Activated naive CD8-positive, alpha-beta T cell treated with anti-CD3 and anti-CD28 coated beads, Interleukin-2, amount 10 ng/mL, durations not matched to agents 7 days and 5 days (primary cell): Measurements from ENCODE around the gene SERPINA10. TPM values are rescaled to one million over a fixed set of nuclear protein-coding genes. Genes with fewer than 3 reads are reported as not detected.

Experiments
- ATAC-seq: fragments of 150-1000 bp; cut with Tn5 transposase; one replicate; pipeline ENCODE4 v1.10.0; 2021; ENCODE audit warnings: low read depth, moderate library complexity
- POLR2A ChIA-PET: fragments of 350-600 bp; sonication (Branson Sonifier 250); formaldehyde crosslinking; loops from one replicate; lab custom pipeline; 2021; ENCODE audit warnings: antibody characterized with exemption; lab: Charles Lee
- DNase-seq: peaks from one replicate; pipeline ENCODE4 v3.0.0; 2021
- H3K27ac Mint-ChIP-seq: one replicate; pipeline ENCODE4 v1.8.0; 2022; ENCODE audit warnings: mild to moderate bottlenecking, mixed read lengths
- H3K27me3 Mint-ChIP-seq: one replicate; pipeline ENCODE4 v1.8.0; 2022; ENCODE audit warnings: mild to moderate bottlenecking, moderate library complexity, mixed read lengths
- H3K36me3 Mint-ChIP-seq: one replicate; pipeline ENCODE4 v1.8.0; 2021; ENCODE audit warnings: mild to moderate bottlenecking, mixed read lengths
- H3K4me1 Mint-ChIP-seq: one replicate; pipeline ENCODE4 v1.8.0; 2021; ENCODE audit warnings: mixed read lengths
- H3K4me3 Mint-ChIP-seq: one replicate; pipeline ENCODE4 v1.8.0; 2022; ENCODE audit warnings: mild to moderate bottlenecking, moderate library complexity, mixed read lengths
- H3K9me3 Mint-ChIP-seq: one replicate; pipeline ENCODE4 v1.8.0; 2021; ENCODE audit warnings: mixed read lengths
- total RNA-seq, 2 experiments: library from RNA; stranded (reverse); gene quantifications; one replicate each; pipeline ENCODE4 v1.2.3, GENCODE V29; 2021

SERPINA10 gene
- total RNA-seq, 2 experiments from 2014 or later = not detected

GRCh38 chr14:94322648-94323570 is 29.8 kb upstream of the SERPINA10 start, which contains the start of gene SERPINA6:
Gene SERPINA6 (minus strand): TSS chr14:94323336. CDS start chr14:94314648, 8,688 bp downstream.
- no peaks in the 10 kb centered on the region for H3K36me3 Mint-ChIP-seq
- H3K4me1 Mint-ChIP-seq = no peaks in the 10 kb centered on the region
- H3K9me3 Mint-ChIP-seq = no peaks in the 10 kb centered on the region
- H3K27ac Mint-ChIP-seq = no peak within 1 kb of the TSS
- H3K27me3 Mint-ChIP-seq = peaks cover 9% of the 10 kb centered on the region
- DNase-seq = no peak
- ATAC-seq = no peak
- no peak within 1 kb of the TSS for H3K4me3 Mint-ChIP-seq
- POLR2A ChIA-PET = no interaction called here

- Mint-ChIP-seq H3K9me3 (no peaks in the 10 kb centered on the region), H3K27ac (no peak overlapping the region), H3K36me3 (no peaks in the 10 kb centered on the region), H3K4me3 (no peak overlapping the region), H3K4me1 (no peaks in the 10 kb centered on the region), H3K27me3 (peaks cover 10% of the 10 kb centered on the region)
- ATAC-seq = no peak
- DNase-seq = no peak
- POLR2A ChIA-PET = no interaction called here
Measured at GRCh38 chr14:94321421-94322271, 28.6 kb upstream of the SERPINA10 start.

GRCh38 chr14:94320243-94320642 is 27.2 kb upstream of the SERPINA10 start:
- no peak overlapping the region for H3K27ac Mint-ChIP-seq
- POLR2A ChIA-PET = no interaction called here
- H3K36me3 Mint-ChIP-seq = no peaks in the 10 kb centered on the region
- DNase-seq (no peak), ATAC-seq (no peak)
- H3K4me1 Mint-ChIP-seq = no peaks in the 10 kb centered on the region
- peaks cover 10% of the 10 kb centered on the region for H3K27me3 Mint-ChIP-seq
- no peaks in the 10 kb centered on the region for H3K9me3 Mint-ChIP-seq
- no peak overlapping the region for H3K4me3 Mint-ChIP-seq

- peaks cover 8% of the 10 kb centered on the region for H3K27me3 Mint-ChIP-seq
- no peak overlapping the region for H3K4me3 Mint-ChIP-seq
- no peak overlapping the region for H3K27ac Mint-ChIP-seq
- H3K9me3 Mint-ChIP-seq = no peaks in the 10 kb centered on the region
- H3K36me3 Mint-ChIP-seq = no peaks in the 10 kb centered on the region
- no peaks in the 10 kb centered on the region for H3K4me1 Mint-ChIP-seq
- POLR2A ChIA-PET = no interaction called here
- DNase-seq (no peak), ATAC-seq (no peak)
Measured at GRCh38 chr14:94317259-94317658, 24.2 kb upstream of the SERPINA10 start.

- Mint-ChIP-seq H3K4me1 (no peaks in the 10 kb centered on the region), H3K27me3 (peaks cover 8% of the 10 kb centered on the region), H3K4me3 (no peak overlapping the region), H3K27ac (no peak overlapping the region), H3K36me3 (no peaks in the 10 kb centered on the region), H3K9me3 (no peaks in the 10 kb centered on the region)
- no peak for DNase-seq
- POLR2A ChIA-PET = no interaction called here
- no peak for ATAC-seq
Measured at GRCh38 chr14:94316692-94317091, 23.6 kb upstream of the SERPINA10 start.

GRCh38 chr14:94314890-94315289 is 21.8 kb upstream of the SERPINA10 start:
- Mint-ChIP-seq H3K4me1 (no peaks in the 10 kb centered on the region), H3K9me3 (no peaks in the 10 kb centered on the region), H3K4me3 (no peak overlapping the region), H3K36me3 (no peaks in the 10 kb centered on the region), H3K27me3 (peaks cover 6% of the 10 kb centered on the region), H3K27ac (no peak overlapping the region)
- no peak for DNase-seq
- POLR2A ChIA-PET = no interaction called here
- ATAC-seq = no peak

GRCh38 chr14:94313991-94314655 is 21.1 kb upstream of the SERPINA10 start:
- no peak overlapping the region for H3K4me3 Mint-ChIP-seq
- POLR2A ChIA-PET = no interaction called here
- H3K27me3 Mint-ChIP-seq = peaks cover 6% of the 10 kb centered on the region
- H3K9me3 Mint-ChIP-seq = no peaks in the 10 kb centered on the region
- no peak overlapping the region for H3K27ac Mint-ChIP-seq
- no peak for DNase-seq
- no peaks in the 10 kb centered on the region for H3K36me3 Mint-ChIP-seq
- no peak for ATAC-seq
- no peaks in the 10 kb centered on the region for H3K4me1 Mint-ChIP-seq

- no peak for DNase-seq
- Mint-ChIP-seq H3K4me1 (no peaks in the 10 kb centered on the region), H3K9me3 (peaks cover 3% of the 10 kb centered on the region), H3K36me3 (no peaks in the 10 kb centered on the region), H3K27me3 (no peaks in the 10 kb centered on the region), H3K4me3 (no peak overlapping the region), H3K27ac (no peak overlapping the region)
- POLR2A ChIA-PET = no interaction called here
- no peak for ATAC-seq
Measured at GRCh38 chr14:94312481-94313246, 19.6 kb upstream of the SERPINA10 start.

GRCh38 chr14:94310248-94310647 is 17.2 kb upstream of the SERPINA10 start:
- POLR2A ChIA-PET = no interaction called here
- DNase-seq (no peak), ATAC-seq (no peak)
- Mint-ChIP-seq H3K27me3 (no peaks in the 10 kb centered on the region), H3K4me1 (no peaks in the 10 kb centered on the region), H3K9me3 (peaks cover 9% of the 10 kb centered on the region), H3K36me3 (no peaks in the 10 kb centered on the region), H3K4me3 (no peak overlapping the region), H3K27ac (no peak overlapping the region)

- no peak for DNase-seq
- no peaks in the 10 kb centered on the region for H3K4me1 Mint-ChIP-seq
- H3K27me3 Mint-ChIP-seq = no peaks in the 10 kb centered on the region
- H3K36me3 Mint-ChIP-seq = no peaks in the 10 kb centered on the region
- ATAC-seq = no peak
- peaks cover 9% of the 10 kb centered on the region for H3K9me3 Mint-ChIP-seq
- no peak overlapping the region for H3K27ac Mint-ChIP-seq
- H3K4me3 Mint-ChIP-seq = no peak overlapping the region
- POLR2A ChIA-PET = no interaction called here
Measured at GRCh38 chr14:94309721-94310120, 16.7 kb upstream of the SERPINA10 start.

- Mint-ChIP-seq H3K27ac (no peak overlapping the region), H3K36me3 (no peaks in the 10 kb centered on the region), H3K4me1 (no peaks in the 10 kb centered on the region), H3K27me3 (no peaks in the 10 kb centered on the region), H3K9me3 (peaks cover 11% of the 10 kb centered on the region), H3K4me3 (no peak overlapping the region)
- POLR2A ChIA-PET = no interaction called here
- ATAC-seq (no peak), DNase-seq (no peak)
Measured at GRCh38 chr14:94307410-94307992, 14.4 kb upstream of the SERPINA10 start.

- POLR2A ChIA-PET = no interaction called here
- no peak for ATAC-seq
- no peaks in the 10 kb centered on the region for H3K4me1 Mint-ChIP-seq
Measured at GRCh38 chr14:94306047-94306978, 13.2 kb upstream of the SERPINA10 start.

More at GRCh38 chr14:94306047-94306978, 13.2 kb upstream of the SERPINA10 start:
- Mint-ChIP-seq H3K9me3 (peaks cover 12% of the 10 kb centered on the region), H3K4me3 (no peak overlapping the region), H3K36me3 (no peaks in the 10 kb centered on the region), H3K27me3 (no peaks in the 10 kb centered on the region), H3K27ac (no peak overlapping the region)
- no peak for DNase-seq
